ENCODE measurements around the gene CSF2RB.

CSF2RB gene

DNA sequence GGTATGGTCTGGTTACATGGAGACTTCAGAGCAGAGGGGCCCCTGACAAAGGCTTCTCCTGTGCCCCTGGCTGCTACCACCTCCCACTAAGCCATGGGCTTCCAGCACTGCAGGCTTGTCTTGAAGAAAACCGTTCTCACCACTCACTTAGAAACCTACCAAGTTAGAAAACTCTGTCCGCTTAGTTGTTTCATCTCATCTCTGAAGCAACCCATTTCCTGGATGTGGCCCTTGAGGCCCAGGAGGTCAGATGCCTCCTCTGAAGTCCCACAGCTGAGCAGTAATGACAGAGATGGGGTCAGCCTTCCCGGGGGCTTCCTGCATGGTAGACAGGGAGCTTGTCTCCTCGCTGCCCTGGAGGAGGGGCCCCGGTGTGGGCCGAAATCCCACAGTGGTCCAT lies 12.9 kb downstream of the CSF2RB start:
- no peak overlapping the region for H3K27ac ChIP-seq
- no peak for TF ChIP-seq ZFX (IDR thresholded peaks at IDR 0.05)
- TF ChIP-seq, protein P1, sequence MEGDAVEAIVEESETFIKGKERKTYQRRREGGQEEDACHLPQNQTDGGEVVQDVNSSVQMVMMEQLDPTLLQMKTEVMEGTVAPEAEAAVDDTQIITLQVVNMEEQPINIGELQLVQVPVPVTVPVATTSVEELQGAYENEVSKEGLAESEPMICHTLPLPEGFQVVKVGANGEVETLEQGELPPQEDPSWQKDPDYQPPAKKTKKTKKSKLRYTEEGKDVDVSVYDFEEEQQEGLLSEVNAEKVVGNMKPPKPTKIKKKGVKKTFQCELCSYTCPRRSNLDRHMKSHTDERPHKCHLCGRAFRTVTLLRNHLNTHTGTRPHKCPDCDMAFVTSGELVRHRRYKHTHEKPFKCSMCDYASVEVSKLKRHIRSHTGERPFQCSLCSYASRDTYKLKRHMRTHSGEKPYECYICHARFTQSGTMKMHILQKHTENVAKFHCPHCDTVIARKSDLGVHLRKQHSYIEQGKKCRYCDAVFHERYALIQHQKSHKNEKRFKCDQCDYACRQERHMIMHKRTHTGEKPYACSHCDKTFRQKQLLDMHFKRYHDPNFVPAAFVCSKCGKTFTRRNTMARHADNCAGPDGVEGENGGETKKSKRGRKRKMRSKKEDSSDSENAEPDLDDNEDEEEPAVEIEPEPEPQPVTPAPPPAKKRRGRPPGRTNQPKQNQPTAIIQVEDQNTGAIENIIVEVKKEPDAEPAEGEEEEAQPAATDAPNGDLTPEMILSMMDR (conservative IDR thresholded peaks at IDR 0.05): no peak

DNA sequence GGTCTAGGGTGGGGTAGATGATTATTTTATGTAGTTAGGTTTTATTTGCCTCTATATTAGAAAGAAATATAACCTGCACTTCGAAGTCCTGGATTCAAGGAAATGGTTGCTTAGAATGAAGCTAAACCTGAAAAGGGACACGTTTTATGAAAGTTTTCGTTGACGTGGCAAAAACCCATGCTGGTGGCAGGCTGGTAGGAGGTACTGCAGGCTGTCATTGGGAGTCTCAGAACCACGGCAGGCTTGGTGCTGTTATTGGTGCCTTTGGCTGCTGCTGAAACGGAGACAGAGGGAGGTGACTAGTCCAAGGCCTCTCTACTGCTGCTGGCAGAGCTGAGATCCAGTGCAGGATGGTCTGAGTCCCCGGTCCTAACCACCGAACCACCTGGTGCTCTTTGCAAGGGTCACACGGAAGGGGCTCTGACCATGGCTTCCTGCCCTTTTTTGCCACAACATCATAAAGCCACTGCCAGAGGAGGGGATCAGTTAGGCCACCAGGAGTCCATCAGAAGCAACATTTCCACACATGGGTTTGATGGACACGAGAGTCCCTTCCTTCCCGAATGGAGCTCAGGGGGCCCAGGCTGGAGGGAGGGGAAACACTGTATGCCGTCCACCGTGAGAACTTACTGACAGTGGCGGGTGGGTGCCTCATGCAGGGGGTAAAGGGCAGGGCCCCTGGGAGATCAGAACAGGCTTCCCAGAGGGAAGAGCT lies 13.4 kb downstream of the CSF2RB start:
- no peak overlapping the region for H3K27ac ChIP-seq
- no peak for TF ChIP-seq ZFX (IDR thresholded peaks at IDR 0.05)
- TF ChIP-seq, protein P1 (conservative IDR thresholded peaks at IDR 0.05): no peak

DNA sequence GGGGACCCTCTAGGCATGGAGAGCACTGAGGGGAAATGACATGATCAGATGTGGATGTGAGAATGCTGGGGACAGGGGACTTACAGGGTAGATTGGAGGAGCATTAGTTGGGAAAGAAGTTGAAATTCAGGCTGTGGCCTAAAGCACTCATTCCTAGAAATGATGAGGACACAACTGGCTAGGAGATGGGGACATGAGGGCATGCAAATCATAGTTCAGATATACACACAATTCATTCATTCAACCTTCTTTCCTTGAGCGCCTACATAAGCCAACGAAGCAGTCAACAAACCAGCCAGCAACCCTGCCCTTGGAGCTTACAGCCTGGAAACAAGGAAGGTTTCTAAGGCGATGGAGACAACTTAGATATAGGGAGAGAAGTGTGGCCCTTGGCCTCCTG lies 14.2 kb downstream of the CSF2RB start:
- TF ChIP-seq, protein P1 (conservative IDR thresholded peaks at IDR 0.05): no peak
- no peak for TF ChIP-seq ZFX (IDR thresholded peaks at IDR 0.05)
- no peak overlapping the region for H3K27ac ChIP-seq

DNA sequence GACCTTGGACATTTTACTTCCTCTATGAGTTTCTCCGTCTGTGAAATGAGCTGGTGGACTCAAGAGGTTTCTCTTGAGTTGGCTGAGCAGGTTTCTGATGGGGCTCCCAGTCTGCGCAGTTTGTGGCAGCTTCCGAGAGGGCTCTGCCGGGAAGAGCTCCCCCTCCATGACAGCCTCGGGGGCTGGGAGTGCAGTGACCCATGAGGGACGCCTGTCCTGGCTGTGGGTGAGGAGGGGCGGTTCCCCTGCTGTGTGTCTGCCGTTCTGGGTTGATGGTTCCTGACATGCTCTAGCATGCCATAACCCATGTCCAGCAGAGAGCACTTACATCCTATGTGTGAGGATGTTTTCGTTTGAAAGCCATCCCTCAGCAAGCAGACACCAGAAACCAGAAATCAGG lies 14.8 kb downstream of the CSF2RB start:
- H3K27ac ChIP-seq: no peak overlapping the region
- no peak for TF ChIP-seq ZFX (IDR thresholded peaks at IDR 0.05)
- TF ChIP-seq, protein P1 (conservative IDR thresholded peaks at IDR 0.05): no peak

GRCh38 chr22:36928786-36929535 lies 15.5 kb downstream of the CSF2RB start:
- no peak overlapping the region for H3K27ac ChIP-seq
- TF ChIP-seq ZFX (IDR thresholded peaks at IDR 0.05): no peak
- TF ChIP-seq, protein P1 (conservative IDR thresholded peaks at IDR 0.05): no peak

DNA sequence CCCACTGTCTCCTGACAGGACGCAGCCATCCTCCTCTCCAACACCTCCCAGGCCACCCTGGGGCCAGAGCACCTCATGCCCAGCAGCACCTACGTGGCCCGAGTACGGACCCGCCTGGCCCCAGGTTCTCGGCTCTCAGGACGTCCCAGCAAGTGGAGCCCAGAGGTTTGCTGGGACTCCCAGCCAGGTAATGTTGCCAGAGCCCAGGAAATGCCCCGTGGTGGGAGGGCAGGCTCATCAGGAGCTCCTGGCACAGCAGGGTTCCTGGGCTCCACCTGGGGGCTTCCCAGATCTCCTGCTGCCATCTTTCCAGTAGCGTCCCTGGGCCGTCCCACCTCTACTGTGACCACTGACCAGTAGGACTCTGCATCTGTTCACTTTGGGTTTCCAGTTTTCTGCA lies 16.2 kb downstream of the CSF2RB start:
- H3K27ac ChIP-seq: no peak overlapping the region
- no peak for TF ChIP-seq ZFX (IDR thresholded peaks at IDR 0.05)
- TF ChIP-seq, protein P1 (conservative IDR thresholded peaks at IDR 0.05): no peak
